IMR-90 (cell line): ENCODE measurements around the gene KCNN3. TPM values are rescaled to one million over a fixed set of nuclear protein-coding genes. Genes with fewer than 3 reads are reported as not detected.
"Not testable (repeated sequence)": the region's sequence is repeated elsewhere in the genome, so short reads cannot be mapped to it uniquely, and the experiment has no call there.

Experiments
- ATAC-seq: fragments of 200-7000 bp; cut with Tn5 transposase; 2 replicates; pipeline ENCODE4 v1.9.1; 2020; ENCODE audit warnings: low read depth, mild to moderate bottlenecking, moderate library complexity
- BruUV-seq: library from RNA; stranded (reverse); fragments of 400-500 nt; replicated peaks from 2 replicates; lab custom pipeline; 2021; lab: Mats Ljungman, UMichigan
- CTCF ChIA-PET: fragments of 300-600 bp; formaldehyde crosslinking; extraction: SDS; loops from one replicate; lab custom pipeline; 2021; ENCODE audit warnings: antibody characterized with exemption; lab: Yijun Ruan, JAX
- POLR2A ChIA-PET: fragments of 300-600 bp; sonication (Branson Sonifier 250); formaldehyde crosslinking; loops from one replicate; lab custom pipeline; 2022; ENCODE audit warnings: antibody characterized with exemption; ENCODE audit not compliant: unreplicated experiment; lab: Charles Lee
- DNase-seq: peaks from one replicate; pipeline ENCODE4 v3.0.0; 2013
- H2AFZ ChIP-seq: replicated peaks from 2 replicates; pipeline ENCODE3; 2013; ENCODE audit warnings: low read length, mild to moderate bottlenecking; ENCODE audit not compliant: poor library complexity
- H2AK5ac ChIP-seq: 2 replicates; pipeline ENCODE4 v1.6.1; 2013; ENCODE audit warnings: low read depth, low read length, inconsistent platforms
- H2AK9ac ChIP-seq: replicated peaks from 2 replicates; pipeline ENCODE3; 2013; ENCODE audit warnings: mild to moderate bottlenecking, low read depth, low read length, moderate library complexity; ENCODE audit not compliant: poor library complexity
- H2BK120ac ChIP-seq: 2 replicates; pipeline ENCODE4 v1.6.1; 2013; ENCODE audit warnings: low read depth, low read length, inconsistent platforms
- H2BK15ac ChIP-seq: 3 replicates; pipeline ENCODE4 v1.6.1; 2013; ENCODE audit warnings: low read depth, low read length, inconsistent platforms
- H2BK20ac ChIP-seq: 2 replicates; pipeline ENCODE4 v1.6.1; 2013; ENCODE audit warnings: low read depth, mild to moderate bottlenecking, inconsistent platforms, low read length, moderate library complexity
- H2BK5ac ChIP-seq: 2 replicates; pipeline ENCODE4 v1.6.1; 2013; ENCODE audit warnings: mild to moderate bottlenecking, low read depth, low read length, inconsistent platforms; ENCODE audit not compliant: poor library complexity, severe bottlenecking
- H3K14ac ChIP-seq: replicated peaks from 2 replicates; pipeline ENCODE4 v1.6.1; 2013; ENCODE audit warnings: low read depth, low read length, inconsistent platforms
- H3K18ac ChIP-seq: 2 replicates; pipeline ENCODE4 v1.6.1; 2013; ENCODE audit warnings: low read depth, low read length, control low read depth
- H3K23ac ChIP-seq: 2 replicates; pipeline ENCODE4 v1.6.1; 2013; ENCODE audit warnings: low read depth, low read length, inconsistent platforms
- H3K27ac ChIP-seq: 2 replicates; pipeline ENCODE4 v1.5.1; 2013; ENCODE audit warnings: mild to moderate bottlenecking, control low read depth, low read length; ENCODE audit not compliant: insufficient read depth
- H3K27me3 ChIP-seq: 2 replicates; pipeline ENCODE4 v1.6.1; 2013; ENCODE audit warnings: low read length; ENCODE audit not compliant: control insufficient read depth, insufficient read depth
- H3K36me3 ChIP-seq: 2 replicates; pipeline ENCODE4 v1.6.1; 2013; ENCODE audit warnings: low read length, mixed read lengths; ENCODE audit not compliant: control insufficient read depth, insufficient read depth
- H3K4ac ChIP-seq: 2 replicates; pipeline ENCODE4 v1.6.1; 2013; ENCODE audit warnings: low read depth, low read length, inconsistent platforms
- H3K4me1 ChIP-seq: 2 replicates; pipeline ENCODE4 v1.6.1; 2013; ENCODE audit warnings: low read length, mixed read lengths; ENCODE audit not compliant: control insufficient read depth, insufficient read depth
- H3K4me2 ChIP-seq: 2 replicates; pipeline ENCODE4 v1.6.1; 2013; ENCODE audit warnings: low read depth, mild to moderate bottlenecking, control low read depth, low read length, moderate library complexity
- H3K4me3 ChIP-seq: 2 replicates; pipeline ENCODE4 v1.5.1; 2013; ENCODE audit warnings: low read depth, mild to moderate bottlenecking, control low read depth, low read length, moderate library complexity; ENCODE audit not compliant: insufficient read depth
- H3K56ac ChIP-seq: 2 replicates; pipeline ENCODE4 v1.6.1; 2013; ENCODE audit warnings: low read length, inconsistent platforms; ENCODE audit not compliant: insufficient read depth; ENCODE audit errors: extremely low read depth
- H3K79me1 ChIP-seq, 2 experiments: 2 replicates each; pipeline ENCODE4 v1.6.1; 2013; ENCODE audit warnings: low read length in 2 of 2, inconsistent platforms in 1 of 2, low read depth in 1 of 2
- H3K9ac ChIP-seq: 2 replicates; pipeline ENCODE4 v1.6.1; 2013; ENCODE audit warnings: low read depth, low read length, control low read depth
- H3K9me1 ChIP-seq: 2 replicates; pipeline ENCODE4 v1.6.1; 2013; ENCODE audit warnings: low read length, inconsistent platforms; ENCODE audit not compliant: insufficient read depth
- H3K9me3 ChIP-seq: 2 replicates; pipeline ENCODE4 v1.6.1; 2013; ENCODE audit warnings: low read length; ENCODE audit not compliant: control insufficient read depth, insufficient read depth
- H4K20me1 ChIP-seq: 2 replicates; pipeline ENCODE4 v1.6.1; 2013; ENCODE audit warnings: low read length, inconsistent platforms; ENCODE audit not compliant: insufficient read depth
- H4K5ac ChIP-seq: 2 replicates; pipeline ENCODE4 v1.6.1; 2013; ENCODE audit warnings: mild to moderate bottlenecking, low read depth, low read length, control low read depth
- H4K8ac ChIP-seq, 2 experiments: 2 replicates each; pipeline ENCODE4 v1.6.1; 2013; ENCODE audit warnings: low read depth in 2 of 2, low read length in 2 of 2, control low read depth in 1 of 2, inconsistent platforms in 1 of 2
- H4K91ac ChIP-seq: 2 replicates; pipeline ENCODE4 v1.6.1; 2013; ENCODE audit warnings: low read depth, low read length, inconsistent platforms; ENCODE audit not compliant: insufficient read depth
- MAZ ChIP-seq: IDR thresholded peaks from 2 replicates; pipeline ENCODE4 v1.6.1; 2012; ENCODE audit warnings: low read depth, mild to moderate bottlenecking, low read length, improper control_type of control experiment, moderate library complexity, borderline replicate concordance
- POLR2A ChIP-seq: IDR thresholded peaks from 2 replicates; pipeline ENCODE4 v1.6.1; 2012; ENCODE audit warnings: mild to moderate bottlenecking, low read depth, low read length
- RAD21 ChIP-seq: IDR thresholded peaks from 2 replicates; pipeline ENCODE4 v1.6.1; 2012; ENCODE audit warnings: low read length, improper control_type of control experiment
- RCOR1 ChIP-seq: IDR thresholded peaks from 2 replicates; pipeline ENCODE4 v1.6.1; 2012; ENCODE audit warnings: mild to moderate bottlenecking, low read length, improper control_type of control experiment; ENCODE audit not compliant: insufficient replicate concordance
- SMC3 ChIP-seq: fragments of 150-350 bp; IDR thresholded peaks from 2 replicates; pipeline ENCODE4 v1.6.1; 2016; ENCODE audit warnings: low read depth, mild to moderate bottlenecking, antibody characterized with exemption, low read length, moderate library complexity
- WGBS, 2 experiments: methylation state at CpG; one replicate each; pipeline versions ENCODE4 v1.1.5 to v1.1.7; 2013; ENCODE audit warnings: missing lambda C conversion rate in 2 of 2; ENCODE audit not compliant: insufficient read length in 1 of 2; ENCODE audit errors: extremely low coverage in 2 of 2; 5-methylcytosine and 5-hydroxymethylcytosine counted together
- dilution Hi-C: fragments of 300-500 bp; cut with HindIII; formaldehyde crosslinking; loops from one replicate; pipeline ENCODE4 v1.14.3; 2018; ENCODE audit warnings: low sequenced_read_pairs; ENCODE audit not compliant: unreplicated experiment
- in situ Hi-C: fragments of 300-500 bp; cut with MboI; formaldehyde crosslinking; loops from 3 replicates; pipeline ENCODE4 v1.14.3; 2019; ENCODE audit warnings: low sequenced_read_pairs, inconsistent platforms, mixed read lengths
- intact Hi-C: fragments of 100-400 bp; cut with micrococcal nuclease; formaldehyde crosslinking; loops from 2 replicates; pipeline ENCODE4 v1.10.0; 2022
- polyA plus RNA-seq, 3 experiments: library from polyadenylated mRNA; depleted of rRNA; stranded (reverse); fragments of >200 nt; gene quantifications; 2 replicates each; pipeline ENCODE4 v1.2.3, GENCODE V29; 2012; ENCODE audit warnings: low replicate concordance in 1 of 3
- total RNA-seq: library from RNA; depleted of rRNA; stranded (reverse); fragments of >200 nt; gene quantifications from 2 replicates; pipeline ENCODE4 v1.2.3, GENCODE V29; 2012
- TF ChIP-seq, protein P1 (sequence below): fragments of 150-350 bp; IDR thresholded peaks from 2 replicates; pipeline ENCODE4 v1.6.1; 2016; ENCODE audit warnings: low read depth, mild to moderate bottlenecking, low read length, moderate library complexity, borderline replicate concordance
- TF ChIP-seq, protein P2 (sequence below): fragments of 150-350 bp; IDR thresholded peaks from 2 replicates; pipeline ENCODE4 v1.6.1; 2017; ENCODE audit warnings: mild to moderate bottlenecking, antibody characterized with exemption, low read length, low read depth

Gene KCNN3
- total and polyA plus RNA-seq, 2 of the 4 experiments (the other 2 are of a cell fraction): 0.02 TPM; not detected in 1

DNA sequence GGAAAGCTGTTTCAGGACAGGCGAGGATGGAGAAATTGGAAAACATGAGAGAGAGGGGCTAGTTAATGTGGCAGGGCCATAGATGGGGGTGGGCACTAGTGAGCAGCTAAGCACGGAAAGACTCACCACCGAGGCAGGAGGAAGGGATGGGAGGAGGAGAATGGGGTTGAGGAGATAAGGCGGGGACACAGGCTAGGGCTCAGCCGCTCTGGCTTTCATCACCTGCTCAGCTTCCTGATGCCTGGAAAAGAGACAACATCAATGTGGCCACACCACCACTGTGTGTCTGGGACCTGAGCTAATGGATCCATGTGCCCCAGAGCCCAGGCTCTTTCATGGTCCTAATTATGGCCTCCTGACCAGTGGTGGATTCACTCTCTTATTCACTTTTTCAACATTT lies 38.9 kb upstream of the KCNN3 start:
- Histone ChIP-seq H2AFZ (peak overlapping the region; percentile 6), H3K27ac (no peak overlapping the region), H3K36me3 (no peaks in the 10 kb centered on the region), H3K4ac (no peak overlapping the region), H3K4me3 (no peak overlapping the region), H2AK5ac (no peak overlapping the region), H3K56ac (no peak overlapping the region), H4K91ac (no peak overlapping the region), H2BK15ac (no peak overlapping the region), H2BK5ac (no peak overlapping the region), H3K9me1 (no peaks in the 10 kb centered on the region), H4K8ac (no peak overlapping the region), H2BK120ac (no peak overlapping the region), H3K18ac (no peak overlapping the region), H3K27me3 (peaks cover 31% of the 10 kb centered on the region), H3K4me2 (no peak overlapping the region), H4K20me1 (no peaks in the 10 kb centered on the region), H3K23ac (no peak overlapping the region), H3K9ac (no peak overlapping the region), H3K9me3 (peaks cover 18% of the 10 kb centered on the region), H2BK20ac (no peak overlapping the region), H3K79me1 (no peaks in the 10 kb centered on the region), H2AK9ac (no peak overlapping the region), H3K14ac (no peak overlapping the region), H4K5ac (no peak overlapping the region), H3K4me1 (no peaks in the 10 kb centered on the region)
- no TSS peak for BruUV-seq
- ChIA-PET POLR2A (no interaction called here), CTCF (no interaction called here)
- intact Hi-C loops: no loop called here
- in situ Hi-C loops: no loop called here
- ATAC-seq (no peak), DNase-seq (no peak)
- WGBS, 2 experiments: 20% methylated on average over 1 of the region's 5 CpGs; no CpG with 5 or more reads in 1 of the 2 experiments
- TF ChIP-seq MAZ (no peak), RCOR1 (no peak), RAD21 (no peak), SMC3 (no peak), POLR2A (no peak)
- TF ChIP-seq, protein P1, sequence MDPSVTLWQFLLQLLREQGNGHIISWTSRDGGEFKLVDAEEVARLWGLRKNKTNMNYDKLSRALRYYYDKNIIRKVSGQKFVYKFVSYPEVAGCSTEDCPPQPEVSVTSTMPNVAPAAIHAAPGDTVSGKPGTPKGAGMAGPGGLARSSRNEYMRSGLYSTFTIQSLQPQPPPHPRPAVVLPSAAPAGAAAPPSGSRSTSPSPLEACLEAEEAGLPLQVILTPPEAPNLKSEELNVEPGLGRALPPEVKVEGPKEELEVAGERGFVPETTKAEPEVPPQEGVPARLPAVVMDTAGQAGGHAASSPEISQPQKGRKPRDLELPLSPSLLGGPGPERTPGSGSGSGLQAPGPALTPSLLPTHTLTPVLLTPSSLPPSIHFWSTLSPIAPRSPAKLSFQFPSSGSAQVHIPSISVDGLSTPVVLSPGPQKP: no peak
- TF ChIP-seq, protein P2, sequence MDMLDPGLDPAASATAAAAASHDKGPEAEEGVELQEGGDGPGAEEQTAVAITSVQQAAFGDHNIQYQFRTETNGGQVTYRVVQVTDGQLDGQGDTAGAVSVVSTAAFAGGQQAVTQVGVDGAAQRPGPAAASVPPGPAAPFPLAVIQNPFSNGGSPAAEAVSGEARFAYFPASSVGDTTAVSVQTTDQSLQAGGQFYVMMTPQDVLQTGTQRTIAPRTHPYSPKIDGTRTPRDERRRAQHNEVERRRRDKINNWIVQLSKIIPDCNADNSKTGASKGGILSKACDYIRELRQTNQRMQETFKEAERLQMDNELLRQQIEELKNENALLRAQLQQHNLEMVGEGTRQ: no peak
- dilution Hi-C loops: no loop called here

DNA sequence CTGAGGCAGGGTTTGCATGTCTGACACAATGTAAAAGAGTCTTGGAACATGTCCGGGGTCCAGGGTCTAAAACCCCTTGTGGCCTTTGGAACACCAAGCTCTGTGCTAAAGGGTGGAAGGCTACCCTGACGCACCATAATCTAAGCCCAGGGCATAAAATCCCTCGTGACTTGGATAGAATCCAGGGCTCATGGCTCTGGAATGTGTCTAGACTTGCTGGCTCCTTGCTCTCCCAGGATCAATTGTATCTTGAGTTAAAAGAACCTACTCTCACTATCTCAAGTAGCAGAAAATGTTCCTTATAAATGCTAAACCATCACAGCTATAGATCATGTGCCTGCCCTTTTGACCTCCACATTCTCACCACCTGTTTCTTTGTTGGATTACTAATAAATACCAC lies 38.0 kb upstream of the KCNN3 start:
- no CpG with 5 or more reads among the region's 3 CpGs for WGBS, 2 experiments
- H3K4me2 ChIP-seq, H2AK9ac ChIP-seq, intact Hi-C loops, H3K4me1 ChIP-seq, H3K36me3 ChIP-seq, H3K4ac ChIP-seq, H3K23ac ChIP-seq, H3K18ac ChIP-seq, in situ Hi-C loops, H3K9me1 ChIP-seq, DNase-seq, H3K56ac ChIP-seq, H4K91ac ChIP-seq, H3K27ac ChIP-seq, CTCF ChIA-PET, POLR2A ChIA-PET, H4K5ac ChIP-seq, H2BK20ac ChIP-seq, H2BK120ac ChIP-seq, ATAC-seq, BruUV-seq, dilution Hi-C loops, H2BK5ac ChIP-seq, H4K8ac ChIP-seq, H2BK15ac ChIP-seq, H3K9ac ChIP-seq, H3K4me3 ChIP-seq, H3K79me1 ChIP-seq, H3K14ac ChIP-seq, H2AFZ ChIP-seq, H4K20me1 ChIP-seq, H2AK5ac ChIP-seq: not testable (repeated sequence)
- peaks cover 18% of the 10 kb centered on the region for H3K9me3 ChIP-seq
- peaks cover 33% of the 10 kb centered on the region for H3K27me3 ChIP-seq
